PC-3 (cell line): ENCODE measurements around the gene BLMH.

Experiments
- CTCF ChIP-seq: fragments of 300-600 bp; sonication (generic); conservative IDR thresholded peaks from 2 replicates; pipeline ENCODE4 v1.5.1; 2017; ENCODE audit warnings: antibody characterized with exemption, low read depth, mild to moderate bottlenecking, low read length
- EZH2 ChIP-seq: fragments of 300-600 bp; sonication (generic); IDR thresholded peaks from one replicate; pipeline ENCODE4 v1.6.1; 2017; ENCODE audit warnings: antibody characterized with exemption, mild to moderate bottlenecking, low read length; ENCODE audit not compliant: unreplicated experiment

- no peak for TF ChIP-seq CTCF
- TF ChIP-seq EZH2 = no peak
Measured at GRCh38 chr17:30218799-30219198, 72.9 kb downstream of the BLMH start.
